Neural cell (in vitro differentiated cells): ENCODE measurements around the gene HIP1. TPM values are rescaled to one million over a fixed set of nuclear protein-coding genes. Genes with fewer than 3 reads are reported as not detected.

Experiments
- H2AFZ ChIP-seq: fragments of 200-600, 300-800 bp; sonication (generic), shearing (Covaris generic); 2 replicates; pipeline ENCODE4 v1.6.0; 2014; ENCODE audit warnings: low read depth, mild to moderate bottlenecking, antibody characterized with exemption, low read length, moderate library complexity
- H3F3A ChIP-seq: fragments of 200-600 bp; shearing (Covaris generic); 2 replicates; pipeline ENCODE4 v1.6.1; 2016; ENCODE audit warnings: mild to moderate bottlenecking, moderate library complexity, mixed read lengths, antibody characterized with exemption, low read length; ENCODE audit not compliant: insufficient read depth, poor library complexity, severe bottlenecking
- H3K27ac ChIP-seq: fragments of 200-600, 300-800 bp; sonication (generic), shearing (Covaris generic); 2 replicates; pipeline ENCODE4 v1.5.1; 2014; ENCODE audit warnings: mild to moderate bottlenecking, low read length, moderate library complexity
- H3K27me3 ChIP-seq: fragments of 300-800, 200-600 bp; sonication (generic), shearing (Covaris generic); 2 replicates; pipeline ENCODE4 v1.6.0; 2014; ENCODE audit warnings: mild to moderate bottlenecking, low read depth, low read length, moderate library complexity; ENCODE audit not compliant: insufficient read depth
- H3K36me3 ChIP-seq: fragments of 300-800, 200-600 bp; sonication (generic), shearing (Covaris generic); 2 replicates; pipeline ENCODE4 v1.5.1; 2014; ENCODE audit warnings: mild to moderate bottlenecking, antibody characterized with exemption, low read length, moderate library complexity; ENCODE audit not compliant: insufficient read depth
- H3K4me2 ChIP-seq: fragments of 300-800, 200-600 bp; sonication (generic), shearing (Covaris generic); 2 replicates; pipeline ENCODE4 v1.6.0; 2014; ENCODE audit warnings: mild to moderate bottlenecking, low read length
- H3K4me3 ChIP-seq: fragments of 300-800, 200-600 bp; sonication (generic), shearing (Covaris generic); 2 replicates; pipeline ENCODE4 v1.5.1; 2014; ENCODE audit warnings: mild to moderate bottlenecking, low read length, moderate library complexity
- H3K79me2 ChIP-seq: fragments of 200-600 bp; shearing (Covaris generic); replicated peaks from 2 replicates; pipeline ENCODE4 v1.6.0; 2014; ENCODE audit warnings: mild to moderate bottlenecking, low read length, moderate library complexity; ENCODE audit not compliant: insufficient read depth
- H3K9ac ChIP-seq: fragments of 300-800, 200-600 bp; sonication (generic), shearing (Covaris generic); 2 replicates; pipeline ENCODE4 v1.6.1; 2016; ENCODE audit warnings: mild to moderate bottlenecking, low read length, mixed read lengths
- H3K9me2 ChIP-seq: fragments of 200-600 bp; shearing (Covaris generic); 2 replicates; pipeline ENCODE4 v1.6.1; 2016; ENCODE audit warnings: mild to moderate bottlenecking, low read length, mixed read lengths; ENCODE audit not compliant: insufficient read depth
- H3K9me3 ChIP-seq: fragments of 200-600, 300-800 bp; sonication (generic), shearing (Covaris generic); 2 replicates; pipeline ENCODE4 v1.6.1; 2016; ENCODE audit warnings: mild to moderate bottlenecking, mixed run types, low read length, moderate library complexity, mixed read lengths
- H4K20me1 ChIP-seq: fragments of 200-600 bp; shearing (Covaris generic); 2 replicates; pipeline ENCODE4 v1.6.1; 2016; ENCODE audit warnings: mild to moderate bottlenecking, mixed run types; ENCODE audit not compliant: insufficient read depth
- CTCF ChIP-seq: fragments of 450-650 bp; IDR thresholded peaks from 2 replicates; pipeline ENCODE4 v1.5.1; 2014; ENCODE audit warnings: antibody characterized with exemption, mild to moderate bottlenecking, moderate library complexity; ENCODE audit not compliant: poor library complexity, severe bottlenecking
- EP300 ChIP-seq: fragments of 450-650 bp; conservative IDR thresholded peaks from 2 replicates; pipeline ENCODE4 v1.6.1; 2014; ENCODE audit warnings: antibody characterized with exemption, mild to moderate bottlenecking, moderate library complexity; ENCODE audit not compliant: poor library complexity, severe bottlenecking
- EZH2 ChIP-seq: fragments of 200-600, 300-800 bp; shearing (Covaris generic), sonication (generic); IDR thresholded peaks from 2 replicates; pipeline ENCODE4 v1.6.1; 2014; ENCODE audit warnings: antibody characterized with exemption, low read length, borderline replicate concordance, mild to moderate bottlenecking; ENCODE audit not compliant: insufficient read depth, poor library complexity, severe bottlenecking
- MXI1 ChIP-seq: fragments of 450-650 bp; conservative IDR thresholded peaks from 2 replicates; pipeline ENCODE4 v1.6.1; 2014; ENCODE audit warnings: antibody characterized with exemption, mild to moderate bottlenecking; ENCODE audit not compliant: poor library complexity, severe bottlenecking
- POLR2AphosphoS5 ChIP-seq: IDR thresholded peaks from 2 replicates; pipeline ENCODE4 v1.6.1; 2012
- RAD21 ChIP-seq: fragments of 450-650 bp; conservative IDR thresholded peaks from 2 replicates; pipeline ENCODE4 v1.6.1; 2014; ENCODE audit warnings: antibody characterized with exemption, mild to moderate bottlenecking, moderate library complexity
- REST ChIP-seq: IDR thresholded peaks from 2 replicates; pipeline ENCODE4 v1.6.1; 2012; ENCODE audit warnings: borderline replicate concordance
- SMC3 ChIP-seq: fragments of 450-650 bp; conservative IDR thresholded peaks from 2 replicates; pipeline ENCODE4 v1.6.1; 2014; ENCODE audit warnings: antibody characterized with exemption, mild to moderate bottlenecking, moderate library complexity; ENCODE audit not compliant: poor library complexity
- polyA plus RNA-seq: library from polyadenylated mRNA; depleted of rRNA; stranded (reverse); fragments of >200 nt; gene quantifications from 2 replicates; pipeline ENCODE4 v1.2.3, GENCODE V29; 2014

The HIP1 gene
- polyA plus RNA-seq, 1 donor from 2014 or later: 12.9 TPM

GRCh38 chr7:75689246-75690099, 49.3 kb downstream of the HIP1 start:
- Histone ChIP-seq H3F3A (no peaks in the 10 kb centered on the region), H3K9me3 (no peaks in the 10 kb centered on the region), H3K27me3 (no peaks in the 10 kb centered on the region), H3K79me2 (no peaks in the 10 kb centered on the region), H3K36me3 (no peaks in the 10 kb centered on the region), H3K9ac (no peak overlapping the region), H3K9me2 (no peaks in the 10 kb centered on the region), H3K4me2 (no peak overlapping the region), H3K27ac (no peak overlapping the region), H3K4me3 (no peak overlapping the region), H2AFZ (no peak overlapping the region), H4K20me1 (no peaks in the 10 kb centered on the region)
- no peak for TF ChIP-seq SMC3

GRCh38 chr7:75688200-75689136, 50.3 kb downstream of the HIP1 start:
- Histone ChIP-seq H4K20me1 (no peaks in the 10 kb centered on the region), H3K36me3 (no peaks in the 10 kb centered on the region), H2AFZ (no peak overlapping the region), H3K9ac (no peak overlapping the region), H3K4me3 (no peak overlapping the region), H3F3A (no peaks in the 10 kb centered on the region), H3K27me3 (no peaks in the 10 kb centered on the region), H3K27ac (no peak overlapping the region), H3K79me2 (no peaks in the 10 kb centered on the region), H3K9me2 (no peaks in the 10 kb centered on the region), H3K4me2 (no peak overlapping the region), H3K9me3 (no peaks in the 10 kb centered on the region)
- TF ChIP-seq RAD21 (no peak), REST (no peak), EP300 (no peak), EZH2 (no peak), POLR2AphosphoS5 (no peak), CTCF (no peak), MXI1 (no peak)
